D721Med (cell line): ENCODE measurements around the gene IL18BP.

Source experiments
- DNase-seq: peaks from one replicate; pipeline ENCODE4 v3.0.0; 2011; ENCODE audit warnings: low spot score; ENCODE audit not compliant: insufficient read length
- FAIRE-seq: peaks from 2 replicates; lab custom pipeline; 2011; peaks lifted over from hg19 to GRCh38; lab: Jason Lieb, UNC
- TF ChIP-seq, protein P1 (sequence below): IDR thresholded peaks from 2 replicates; pipeline ENCODE4 v1.5.1; 2012; ENCODE audit warnings: mild to moderate bottlenecking, control low read depth; ENCODE audit not compliant: insufficient read depth; ENCODE audit errors: missing control alignments

IL18BP gene

DNA sequence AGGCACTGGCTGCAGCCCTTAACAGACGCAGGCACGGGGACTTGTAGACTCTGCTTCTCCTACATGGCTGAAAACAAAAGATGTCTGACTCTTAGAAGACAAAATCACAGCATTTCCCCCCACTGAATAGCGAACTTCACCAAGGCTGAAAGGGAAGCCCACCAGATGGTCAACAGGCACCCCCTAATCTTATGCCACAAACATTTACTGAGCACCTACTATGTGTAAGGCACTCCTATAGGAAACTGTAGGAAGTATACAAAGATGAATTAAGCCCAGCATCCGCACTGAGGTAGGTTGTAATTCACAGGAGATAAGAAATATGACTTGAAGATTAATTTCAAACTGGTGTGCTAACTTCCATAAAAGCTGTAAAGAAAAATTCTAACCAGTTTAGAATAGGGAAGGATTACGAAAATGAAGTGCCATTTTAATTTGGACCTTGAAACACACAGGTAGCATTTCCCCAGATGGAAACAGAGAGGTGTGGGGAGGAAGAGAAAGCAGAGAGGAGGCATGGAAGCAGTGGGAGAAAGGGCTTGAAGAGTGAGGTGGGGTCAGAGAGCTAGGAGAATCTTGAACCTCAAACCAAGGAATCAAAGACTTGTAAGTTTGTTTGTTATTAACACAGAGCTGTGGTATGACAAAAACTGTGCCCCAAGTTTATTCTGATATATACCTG, 43.5 kb downstream of the IL18BP start:
- TF ChIP-seq, protein P1, sequence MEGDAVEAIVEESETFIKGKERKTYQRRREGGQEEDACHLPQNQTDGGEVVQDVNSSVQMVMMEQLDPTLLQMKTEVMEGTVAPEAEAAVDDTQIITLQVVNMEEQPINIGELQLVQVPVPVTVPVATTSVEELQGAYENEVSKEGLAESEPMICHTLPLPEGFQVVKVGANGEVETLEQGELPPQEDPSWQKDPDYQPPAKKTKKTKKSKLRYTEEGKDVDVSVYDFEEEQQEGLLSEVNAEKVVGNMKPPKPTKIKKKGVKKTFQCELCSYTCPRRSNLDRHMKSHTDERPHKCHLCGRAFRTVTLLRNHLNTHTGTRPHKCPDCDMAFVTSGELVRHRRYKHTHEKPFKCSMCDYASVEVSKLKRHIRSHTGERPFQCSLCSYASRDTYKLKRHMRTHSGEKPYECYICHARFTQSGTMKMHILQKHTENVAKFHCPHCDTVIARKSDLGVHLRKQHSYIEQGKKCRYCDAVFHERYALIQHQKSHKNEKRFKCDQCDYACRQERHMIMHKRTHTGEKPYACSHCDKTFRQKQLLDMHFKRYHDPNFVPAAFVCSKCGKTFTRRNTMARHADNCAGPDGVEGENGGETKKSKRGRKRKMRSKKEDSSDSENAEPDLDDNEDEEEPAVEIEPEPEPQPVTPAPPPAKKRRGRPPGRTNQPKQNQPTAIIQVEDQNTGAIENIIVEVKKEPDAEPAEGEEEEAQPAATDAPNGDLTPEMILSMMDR: no peak
- FAIRE-seq (no peak), DNase-seq (no peak)

DNA sequence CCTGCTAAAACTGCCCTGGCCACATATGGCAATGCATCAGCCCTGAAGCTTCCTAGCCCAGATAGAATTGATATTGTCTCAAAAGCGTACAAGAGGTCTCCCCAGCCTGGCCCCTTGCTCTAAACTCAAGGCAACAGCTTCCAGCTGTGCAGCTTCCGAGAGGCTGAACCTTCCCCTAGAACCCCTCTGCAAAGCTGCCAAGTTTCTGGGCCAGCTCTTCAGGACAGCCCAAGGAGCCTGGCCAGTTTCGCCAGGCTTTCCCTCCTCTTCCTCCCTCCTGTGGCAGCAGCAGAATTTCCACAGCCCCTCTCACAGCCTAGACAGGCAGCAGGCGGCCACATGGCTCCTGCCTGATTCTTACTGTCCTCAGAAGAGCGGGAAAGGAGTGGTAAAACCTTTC, 47.1 kb downstream of the IL18BP start:
- TF ChIP-seq, protein P1: no peak
- DNase-seq: no peak
- no peak for FAIRE-seq

DNA sequence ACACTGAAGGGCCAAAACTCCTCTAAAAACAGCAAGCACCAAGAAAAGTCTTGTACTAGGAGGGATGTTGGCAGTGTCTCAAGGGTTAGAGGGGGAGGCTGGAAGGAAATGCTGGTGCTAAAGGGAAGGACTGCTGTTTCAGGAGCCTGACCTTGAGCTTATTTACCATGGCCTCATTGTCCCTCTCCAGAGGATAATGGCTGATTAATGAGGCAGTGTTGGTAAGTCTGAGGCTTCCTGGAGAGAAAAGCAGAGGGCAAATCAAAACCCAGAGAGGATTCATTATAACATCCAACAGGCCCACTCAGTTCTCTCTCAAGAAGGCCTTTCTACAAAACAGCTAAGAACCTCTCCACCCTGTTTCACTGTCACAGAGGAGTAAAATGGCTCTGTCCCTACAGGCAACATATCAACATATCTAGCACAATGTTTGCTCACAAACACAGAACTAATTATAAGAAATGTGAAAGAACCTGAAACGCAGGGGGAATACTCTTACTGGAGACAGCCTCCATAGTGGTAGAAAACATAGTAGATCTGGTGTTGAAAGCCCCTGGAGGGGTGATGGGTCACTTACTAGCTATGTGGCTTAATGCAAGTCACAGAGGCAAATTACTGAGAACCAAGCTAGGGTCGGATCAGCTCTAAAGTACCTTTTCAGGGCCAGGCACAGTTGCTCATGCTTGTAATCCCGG, 50.2 kb downstream of the IL18BP start:
- FAIRE-seq: no peak
- no peak for DNase-seq
- TF ChIP-seq, protein P1: no peak
